Prostate gland (tissue), 2 donors: ENCODE results near the gene VEPH1. TPM values are rescaled to one million over a fixed set of nuclear protein-coding genes. Genes with fewer than 3 reads are reported as not detected.

Experiments used
- DNase-seq: peaks from one replicate; pipeline ENCODE4 v3.0.0-alpha.2; 2019; ENCODE audit warnings: low spot score
- H3K27ac ChIP-seq, 2 donors: fragments of 200-600 bp; sonication (generic); 2 replicates each; pipeline ENCODE4 v1.5.1; 2017 to 2019
- H3K27me3 ChIP-seq: fragments of 200-600 bp; sonication (generic); replicated peaks from 2 replicates; pipeline ENCODE4 v1.5.1; 2019; ENCODE audit not compliant: insufficient read depth
- H3K36me3 ChIP-seq, 2 donors: fragments of 200-600 bp; sonication (generic); 1 replicate in 1 of 2; 2 replicates in 1 of 2; pipeline versions ENCODE4 v1.5.1 to v1.8.1; 2017 to 2019
- H3K4me1 ChIP-seq: fragments of 200-600 bp; sonication (generic); replicated peaks from 2 replicates; pipeline ENCODE4 v1.5.1; 2019
- H3K4me3 ChIP-seq, 2 donors: fragments of 200-600 bp; sonication (generic); 2 replicates each; pipeline ENCODE4 v1.5.1; 2017 to 2019
- H3K9me3 ChIP-seq: fragments of 200-600 bp; sonication (generic); 2 replicates; pipeline ENCODE4 v1.5.1; 2017
- POLR2A ChIP-seq: fragments of 450-650 bp; IDR thresholded peaks from one replicate; pipeline ENCODE4 v1.6.1; 2016; ENCODE audit warnings: antibody characterized with exemption, mild to moderate bottlenecking
- POLR2AphosphoS5 ChIP-seq: sonication (generic); formaldehyde crosslinking; IDR thresholded peaks from one replicate; pipeline ENCODE4 v1.6.1; 2017; ENCODE audit warnings: antibody characterized with exemption
- WGBS: methylation state at CpG from one replicate; pipeline ENCODE4 v1.1.5; 2018; 5-methylcytosine and 5-hydroxymethylcytosine counted together
- intact Hi-C: fragments of 100-400 bp; cut with DNase I; formaldehyde crosslinking; loops from one replicate; pipeline ENCODE4 v1.14.2; 2022
- total RNA-seq, 2 donors: library from RNA; depleted of rRNA; stranded (reverse); fragments of >200 nt; gene quantifications; one replicate each; pipeline ENCODE4 v1.1.0, GENCODE V29; 2016
- TF ChIP-seq, protein P1 (sequence below), 4 experiments: fragments of 200-600 bp in 2 of 4; fragments of 450-650 bp in 2 of 4; sonication (generic) in 2 of 4; IDR thresholded peaks; 1 replicate in 3 of 4; 2 replicates in 1 of 4; pipeline ENCODE4 v1.5.1; 2016 to 2019; ENCODE audit warnings: antibody characterized with exemption in 4 of 4, mild to moderate bottlenecking in 2 of 4, moderate library complexity in 2 of 4

Gene VEPH1
- total RNA-seq, 2 donors from 2014 or later = 1.4 to 3.4 TPM

GRCh38 chr3:157465741-157466140 lies 37.5 kb downstream of the VEPH1 start:
- WGBS = 73% methylated on average over 1 of the region's 1 CpG
- no peaks in the 10 kb centered on the region for H3K36me3 ChIP-seq

DNA sequence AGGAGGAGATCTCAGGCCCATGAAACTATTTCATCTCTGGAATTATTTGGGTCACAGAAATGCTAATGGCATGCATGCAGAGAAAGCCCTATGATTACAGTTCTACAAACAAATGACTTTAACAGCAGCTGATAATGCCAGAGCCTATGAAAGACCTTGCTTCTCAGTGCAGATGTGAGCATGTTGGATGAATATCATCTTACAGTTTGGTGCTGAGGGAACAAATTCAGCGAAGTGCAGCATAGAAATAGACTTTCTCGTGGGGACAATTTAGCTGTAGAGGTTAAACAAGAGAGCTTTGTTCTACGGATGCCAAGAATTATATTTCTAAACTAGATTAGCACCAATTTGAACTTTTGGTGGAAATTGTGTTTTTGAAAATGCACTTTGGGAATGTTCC lies 38.9 kb downstream of the VEPH1 start:
- no peaks in the 10 kb centered on the region for H3K27me3 ChIP-seq
- H3K27ac ChIP-seq = no peak overlapping the region
- intact Hi-C loops = no loop called here
- H3K9me3 ChIP-seq = no peaks in the 10 kb centered on the region
- no peak overlapping the region for H3K4me3 ChIP-seq
- H3K36me3 ChIP-seq = no peaks in the 10 kb centered on the region
- TF ChIP-seq POLR2A = no peak
- TF ChIP-seq, protein P1, sequence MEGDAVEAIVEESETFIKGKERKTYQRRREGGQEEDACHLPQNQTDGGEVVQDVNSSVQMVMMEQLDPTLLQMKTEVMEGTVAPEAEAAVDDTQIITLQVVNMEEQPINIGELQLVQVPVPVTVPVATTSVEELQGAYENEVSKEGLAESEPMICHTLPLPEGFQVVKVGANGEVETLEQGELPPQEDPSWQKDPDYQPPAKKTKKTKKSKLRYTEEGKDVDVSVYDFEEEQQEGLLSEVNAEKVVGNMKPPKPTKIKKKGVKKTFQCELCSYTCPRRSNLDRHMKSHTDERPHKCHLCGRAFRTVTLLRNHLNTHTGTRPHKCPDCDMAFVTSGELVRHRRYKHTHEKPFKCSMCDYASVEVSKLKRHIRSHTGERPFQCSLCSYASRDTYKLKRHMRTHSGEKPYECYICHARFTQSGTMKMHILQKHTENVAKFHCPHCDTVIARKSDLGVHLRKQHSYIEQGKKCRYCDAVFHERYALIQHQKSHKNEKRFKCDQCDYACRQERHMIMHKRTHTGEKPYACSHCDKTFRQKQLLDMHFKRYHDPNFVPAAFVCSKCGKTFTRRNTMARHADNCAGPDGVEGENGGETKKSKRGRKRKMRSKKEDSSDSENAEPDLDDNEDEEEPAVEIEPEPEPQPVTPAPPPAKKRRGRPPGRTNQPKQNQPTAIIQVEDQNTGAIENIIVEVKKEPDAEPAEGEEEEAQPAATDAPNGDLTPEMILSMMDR (IDR thresholded peaks at IDR 0.05) = no peak
- no peak for TF ChIP-seq POLR2AphosphoS5
- WGBS = 69% methylated on average over 3 of the region's 3 CpGs
- DNase-seq = no peak
- no peaks in the 10 kb centered on the region for H3K4me1 ChIP-seq

More at GRCh38 chr3:157465741-157466140, 37.5 kb downstream of the VEPH1 start:
- Histone ChIP-seq H3K27me3 (no peaks in the 10 kb centered on the region), H3K27ac (no peak overlapping the region), H3K9me3 (no peaks in the 10 kb centered on the region), H3K4me1 (no peaks in the 10 kb centered on the region), H3K4me3 (no peak overlapping the region)
- intact Hi-C loops = no loop called here
- DNase-seq = no peak
- TF ChIP-seq POLR2A (no peak), POLR2AphosphoS5 (no peak)
- TF ChIP-seq, protein P1 (IDR thresholded peaks at IDR 0.05) = no peak

GRCh38 chr3:157463816-157464215 lies 39.4 kb downstream of the VEPH1 start:
- TF ChIP-seq POLR2AphosphoS5 (no peak), POLR2A (no peak)
- TF ChIP-seq, protein P1 (IDR thresholded peaks at IDR 0.05) = no peak
- Histone ChIP-seq H3K27ac (no peak overlapping the region), H3K36me3 (no peaks in the 10 kb centered on the region), H3K27me3 (no peaks in the 10 kb centered on the region), H3K4me3 (no peak overlapping the region), H3K4me1 (no peaks in the 10 kb centered on the region), H3K9me3 (no peaks in the 10 kb centered on the region)
- intact Hi-C loops = no loop called here
- no peak for DNase-seq
- 88% methylated on average over 1 of the region's 1 CpG for WGBS

DNA sequence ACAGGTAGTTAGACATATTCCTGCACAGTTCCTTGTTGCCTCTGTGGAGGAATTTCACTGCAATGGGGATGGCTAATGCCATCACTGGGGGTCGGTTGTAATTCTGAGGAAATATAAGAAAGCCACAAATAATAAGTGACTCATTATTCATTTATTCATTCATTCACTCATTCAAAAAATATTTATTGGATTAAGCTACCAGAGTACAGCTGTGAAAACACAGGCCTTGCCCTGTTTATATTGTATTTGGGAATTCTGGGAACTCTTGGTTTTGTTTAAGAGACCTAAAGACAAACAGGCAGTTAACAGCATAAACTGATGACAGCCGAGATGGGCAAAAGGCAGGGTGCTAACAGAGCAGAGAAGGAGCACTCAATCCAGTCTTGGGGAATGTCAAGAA lies 43.0 kb downstream of the VEPH1 start:
- Histone ChIP-seq H3K4me1 (no peaks in the 10 kb centered on the region), H3K9me3 (no peaks in the 10 kb centered on the region), H3K27ac (no peak overlapping the region), H3K4me3 (no peak overlapping the region), H3K36me3 (no peaks in the 10 kb centered on the region), H3K27me3 (no peaks in the 10 kb centered on the region)
- WGBS = 34% methylated on average over 2 of the region's 2 CpGs
- intact Hi-C loops = no loop called here
- TF ChIP-seq POLR2A (no peak), POLR2AphosphoS5 (no peak)
- TF ChIP-seq, protein P1 (IDR thresholded peaks at IDR 0.05) = no peak
- no peak for DNase-seq

DNA sequence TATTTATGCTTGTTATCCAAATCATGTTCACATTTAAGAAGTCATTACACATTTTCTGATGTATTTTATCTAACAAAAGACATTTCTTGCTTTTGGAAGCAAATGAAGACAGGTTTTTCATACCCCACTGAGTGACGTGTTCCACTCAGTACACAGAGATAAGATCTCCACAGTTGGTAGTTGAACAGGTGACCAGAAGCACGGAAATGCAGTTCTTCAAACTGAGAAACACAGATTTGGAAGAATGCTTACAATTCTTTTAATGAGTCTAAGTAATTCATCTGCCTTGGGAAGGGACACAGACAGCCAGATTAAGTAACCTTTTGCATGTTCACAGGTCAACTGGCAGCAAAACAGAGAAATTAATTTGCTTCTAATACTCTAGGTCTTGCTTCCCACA lies 43.5 kb downstream of the VEPH1 start:
- no peak overlapping the region for H3K27ac ChIP-seq
- no peaks in the 10 kb centered on the region for H3K27me3 ChIP-seq
- no peaks in the 10 kb centered on the region for H3K4me1 ChIP-seq
- DNase-seq = no peak
- no peaks in the 10 kb centered on the region for H3K9me3 ChIP-seq
- intact Hi-C loops = no loop called here
- no peak overlapping the region for H3K4me3 ChIP-seq
- H3K36me3 ChIP-seq = no peaks in the 10 kb centered on the region
- TF ChIP-seq, protein P1 (IDR thresholded peaks at IDR 0.05) = no peak
- TF ChIP-seq POLR2AphosphoS5 = no peak
- 28% methylated on average over 2 of the region's 2 CpGs for WGBS
